NCI-H187 (cell line): ENCODE data around the gene SMTN.
"Not testable (repeated sequence)": the region's sequence is repeated elsewhere in the genome, so short reads cannot be mapped to it uniquely, and the experiment has no call there.

ENCODE experiments used
- DNase-seq, 2 experiments: peaks; one replicate each; lab custom pipeline; 2025; lab: John Stamatoyannopoulos, UW

The SMTN gene

GRCh38 chr22:31080848-31081649 lies at the start of gene SMTN:
Gene SMTN, plus strand, starts transcription at chr22:31081318. Its CDS starts 1,941 bp downstream, at chr22:31083259.
- DNase-seq, result peak; percentile 55 to 66

- no peak for DNase-seq
Measured at GRCh38 chr22:31036671-31037550, 44.2 kb upstream of the SMTN start.

DNA sequence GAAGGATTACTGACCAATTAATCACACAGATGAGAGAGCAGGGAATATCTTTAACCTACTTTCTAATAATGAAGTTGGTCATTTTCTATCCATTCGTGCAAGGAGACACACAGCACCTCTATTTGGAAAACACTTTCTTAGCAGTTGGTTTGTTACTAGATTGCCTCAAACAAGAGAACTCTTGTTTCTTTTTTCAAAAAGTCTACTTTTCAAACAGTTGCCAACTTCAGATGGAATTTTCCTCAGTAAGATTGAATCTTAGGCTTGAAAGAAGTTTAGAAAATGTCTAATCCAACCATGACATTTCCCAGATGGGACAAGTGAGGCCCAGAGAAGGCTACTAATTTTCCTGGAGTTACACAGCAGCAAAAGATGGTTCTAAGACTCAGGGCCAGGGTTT lies 42.4 kb upstream of the SMTN start:
- no peak for DNase-seq

DNA sequence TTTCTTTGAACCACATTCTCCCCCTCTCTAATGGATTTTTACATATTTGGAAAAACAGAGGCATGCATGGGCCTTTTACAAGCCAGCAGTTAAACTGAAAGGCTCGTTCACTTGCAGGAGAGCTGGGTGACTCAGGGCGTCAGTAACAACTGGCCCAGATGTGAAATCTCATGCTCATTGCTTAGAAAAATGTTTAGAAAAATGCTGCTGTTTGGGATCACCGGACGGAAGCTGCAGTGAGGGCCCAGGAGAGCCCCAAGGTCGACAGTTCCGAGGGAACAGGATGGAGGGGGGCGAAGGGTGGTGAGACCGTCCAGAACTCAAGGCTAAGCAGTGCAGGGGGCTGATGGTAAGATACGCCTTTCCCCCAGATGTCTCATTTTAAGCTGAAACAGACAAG lies 41.7 kb upstream of the SMTN start:
- no peak for DNase-seq

- no peak for DNase-seq
Measured at GRCh38 chr22:31040542-31041398, 40.3 kb upstream of the SMTN start.

DNA sequence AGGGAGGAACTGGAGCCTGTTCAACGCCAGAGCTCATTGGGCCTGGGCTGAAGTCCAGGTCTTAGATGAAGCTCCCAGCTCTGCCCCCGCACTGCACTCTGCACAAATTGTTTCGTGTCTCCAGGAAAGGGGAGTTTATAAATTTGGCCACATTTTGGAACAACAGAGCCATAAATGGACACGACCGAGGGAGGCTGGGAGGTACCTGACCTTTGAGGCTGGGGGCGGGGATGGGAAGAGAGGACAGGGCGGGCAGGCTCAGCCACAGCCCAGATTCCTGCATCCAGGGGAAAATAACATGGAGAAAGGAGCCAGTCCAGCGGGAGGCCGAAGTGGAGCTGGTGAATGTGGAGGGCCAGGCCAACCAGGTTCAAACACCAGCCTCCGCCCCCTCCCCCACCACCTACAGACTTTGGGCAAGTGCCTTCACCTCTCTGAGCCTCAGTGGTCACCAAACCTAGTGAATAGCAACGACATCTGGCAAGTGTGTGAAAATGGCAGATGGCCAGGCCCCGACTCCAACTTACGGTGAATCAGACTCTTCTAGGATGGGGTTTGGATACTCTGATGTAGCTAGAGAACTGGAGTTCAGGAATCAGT lies 36.8 kb upstream of the SMTN start:
- DNase-seq, result no peak

DNA sequence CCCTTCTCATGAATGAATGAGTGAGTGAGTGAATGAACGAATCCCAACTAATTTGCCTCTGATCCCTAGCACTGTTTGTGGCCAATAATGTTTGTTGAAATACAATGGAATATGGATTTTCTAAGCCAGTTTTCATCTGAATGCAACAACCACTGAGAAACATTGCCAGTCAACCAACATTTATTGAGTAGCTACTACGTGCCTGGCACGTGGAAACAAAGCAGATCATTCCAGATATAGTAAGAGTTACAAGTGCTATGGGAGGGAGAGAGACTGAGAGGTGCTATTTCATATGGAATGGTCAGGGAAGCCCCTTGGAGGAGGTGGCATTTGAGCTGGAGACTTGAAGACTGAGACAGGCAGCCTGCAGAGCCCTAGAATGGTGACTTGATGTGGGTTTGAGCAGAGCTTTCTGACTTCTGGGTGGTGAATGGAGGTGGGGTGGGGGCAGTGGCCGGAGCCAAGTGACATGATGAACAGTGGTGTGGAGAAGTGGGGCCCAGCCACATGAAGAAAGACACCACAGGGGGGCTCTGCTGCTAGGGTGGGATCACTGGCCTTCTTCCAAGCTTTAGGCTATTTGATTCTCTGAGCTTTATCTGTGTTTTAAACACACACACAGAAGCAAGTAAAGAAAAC lies 35.1 kb upstream of the SMTN start:
- no peak for DNase-seq

- no peak for DNase-seq
Measured at GRCh38 chr22:31046539-31047226, 34.4 kb upstream of the SMTN start.

DNA sequence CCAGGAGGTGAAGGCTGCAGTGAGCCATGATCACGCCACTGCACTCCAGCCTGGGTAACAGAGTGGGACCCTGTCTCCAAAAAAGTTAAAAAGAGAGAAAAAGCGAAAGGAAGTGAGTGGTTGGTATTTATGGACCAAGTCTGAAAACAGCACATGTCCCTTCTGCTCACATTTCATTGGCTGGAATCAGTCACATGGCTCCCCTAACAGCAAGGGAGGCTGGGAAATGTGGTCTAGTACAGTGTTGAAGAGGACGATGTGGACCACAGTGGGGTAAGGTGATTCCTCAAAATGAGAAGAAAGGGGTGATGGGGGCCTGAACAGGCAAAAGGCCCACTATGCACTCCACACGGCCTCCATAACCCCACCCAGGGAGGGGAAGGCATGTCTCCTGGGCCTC lies 32.5 kb upstream of the SMTN start:
- DNase-seq, result no peak

DNA sequence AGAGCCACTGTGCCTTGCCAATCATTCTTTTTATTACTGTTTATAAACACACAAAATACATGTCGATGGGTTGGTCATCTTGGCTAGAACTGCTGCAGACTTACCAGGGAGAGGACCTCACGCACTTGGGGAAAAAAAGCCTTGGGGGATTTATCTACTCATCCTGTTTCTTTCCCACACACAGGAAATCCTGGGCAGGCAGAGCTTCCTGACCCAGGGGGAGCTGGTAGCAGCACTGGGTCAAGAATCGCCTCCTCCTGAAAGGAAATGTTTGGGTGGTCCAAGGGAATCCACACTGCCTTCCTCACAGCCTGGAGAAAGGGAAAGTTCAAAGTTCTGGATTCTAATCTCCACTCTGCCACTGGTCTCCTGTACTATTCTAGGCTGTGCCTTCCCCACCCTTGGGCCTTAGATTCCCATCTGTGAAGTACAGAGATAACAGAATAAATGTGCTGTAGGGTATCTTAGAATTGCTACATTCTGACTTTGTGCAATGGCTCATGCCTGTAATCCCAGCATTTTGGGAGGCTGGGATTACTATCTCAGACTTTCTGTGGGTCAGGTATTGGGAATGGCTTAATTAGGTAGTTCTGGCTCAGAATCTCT lies 31.2 kb upstream of the SMTN start:
- DNase-seq, result no peak

DNA sequence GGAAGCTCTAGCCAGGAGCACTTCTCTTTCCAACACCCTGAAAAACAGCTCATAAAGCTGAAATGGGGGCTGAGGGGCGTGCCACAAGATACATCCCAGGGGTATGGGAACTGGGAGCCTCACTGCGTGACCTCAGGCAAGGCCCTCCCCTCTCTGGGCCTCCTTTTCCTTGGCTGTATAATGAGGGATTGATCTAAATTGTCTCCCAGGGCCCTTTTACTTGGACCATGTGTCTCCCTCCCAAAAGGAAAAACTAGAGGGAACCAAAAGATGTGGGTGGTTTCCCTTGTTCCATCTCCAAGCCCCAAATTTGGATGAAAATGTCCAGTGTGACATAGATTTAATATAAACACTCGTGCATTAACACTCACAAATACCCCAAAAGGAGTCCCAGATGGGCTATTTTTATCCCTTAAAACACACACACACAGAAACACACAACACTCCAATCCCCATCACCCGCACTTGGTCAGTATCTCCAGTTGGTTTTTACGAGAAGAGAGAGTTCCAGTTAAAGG lies 25.9 kb upstream of the SMTN start:
- DNase-seq, result no peak

GRCh38 chr22:31055635-31056159 lies 25.4 kb upstream of the SMTN start:
- no peak for DNase-seq

- no peak for DNase-seq
Measured at GRCh38 chr22:31056986-31057599, 24.0 kb upstream of the SMTN start.

- not testable (repeated sequence) for DNase-seq
Measured at GRCh38 chr22:31059663-31060062, 21.5 kb upstream of the SMTN start.

DNA sequence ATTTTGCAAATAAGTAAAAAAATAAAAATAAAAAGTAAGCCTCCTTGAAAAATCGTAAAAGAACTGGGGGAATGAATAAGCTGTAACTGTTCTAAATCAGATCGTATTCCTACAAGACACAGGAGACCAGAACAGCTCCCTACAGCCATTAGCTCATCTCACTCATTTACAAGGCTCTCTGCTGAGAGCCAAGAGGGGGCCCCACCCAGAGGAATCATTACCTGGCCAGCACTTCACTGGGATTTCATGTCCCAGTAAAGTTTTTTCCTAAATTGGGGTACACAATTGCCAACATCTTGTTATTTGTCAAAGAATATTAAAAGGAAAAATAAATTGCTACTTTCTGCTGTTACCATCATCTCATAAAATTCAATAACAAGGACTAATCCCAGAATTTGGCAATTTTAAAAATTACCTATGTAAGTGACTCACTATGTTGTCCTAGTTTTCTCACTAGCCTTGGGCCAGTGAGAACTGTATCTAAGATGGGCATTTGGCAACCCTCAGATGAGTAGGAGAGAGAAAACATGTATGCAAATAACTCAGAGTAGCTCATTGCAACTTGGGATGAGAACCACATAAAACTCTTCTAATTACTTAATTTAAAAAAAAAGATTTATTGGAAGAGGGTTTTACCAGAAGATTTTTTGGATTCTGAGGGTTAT lies 18.4 kb upstream of the SMTN start:
- DNase-seq, result no peak

- DNase-seq, result no peak
Measured at GRCh38 chr22:31064369-31064768, 16.7 kb upstream of the SMTN start.

DNA sequence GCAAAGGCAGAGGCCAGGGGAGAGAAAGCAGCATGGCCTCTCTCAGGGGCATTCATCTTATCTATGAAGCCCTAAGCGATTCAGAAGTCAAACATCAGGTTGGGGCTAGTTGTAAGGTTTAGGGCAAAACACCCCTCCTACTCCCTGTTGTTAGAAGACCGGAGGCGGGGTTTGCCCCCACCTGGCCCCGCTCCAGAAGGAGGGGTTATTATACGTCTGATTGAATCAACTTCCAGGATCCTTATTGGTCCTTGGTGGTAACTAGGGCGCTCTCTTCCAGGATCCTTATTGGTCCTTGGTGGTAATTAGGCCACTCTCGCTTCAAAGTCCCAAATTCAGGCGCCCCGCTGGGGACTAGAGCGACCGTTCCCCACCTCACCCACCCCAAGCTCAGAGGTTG lies 12.1 kb upstream of the SMTN start:
- no peak for DNase-seq

DNA sequence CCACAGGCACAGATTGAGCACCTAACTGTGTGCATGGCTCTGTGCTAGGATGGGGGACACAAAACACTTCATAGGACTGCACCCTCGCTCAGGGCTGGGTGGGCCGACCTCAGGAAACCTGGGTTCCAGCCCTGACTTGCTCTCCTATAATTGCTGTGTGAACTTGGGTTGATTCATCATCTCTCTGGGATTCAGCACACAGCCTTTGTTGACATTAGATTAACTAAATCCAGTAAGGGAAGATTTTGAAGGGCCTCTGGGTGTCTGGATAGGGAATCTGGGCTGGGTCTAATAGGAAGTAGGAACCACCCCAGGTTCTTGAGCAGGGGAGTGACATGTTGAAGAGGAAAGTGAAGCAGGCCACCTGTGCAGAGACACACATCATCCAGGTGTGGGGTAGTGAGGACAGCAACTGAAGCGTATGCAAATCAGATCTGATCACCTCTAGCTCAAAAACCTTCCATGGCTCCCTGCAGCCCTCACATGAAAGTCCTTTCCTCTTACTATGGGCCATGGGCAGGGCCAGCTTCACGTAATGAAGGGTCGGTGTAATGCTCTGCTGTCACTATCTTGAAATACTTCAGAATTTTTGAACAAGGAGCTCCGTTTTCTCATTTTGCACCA lies 11.3 kb upstream of the SMTN start:
- not testable (repeated sequence) for DNase-seq
